Measurements from ENCODE around the gene PALLD.

GRCh38 chr4:168734703-168735678, 238.1 kb downstream of the PALLD start:
- TF ChIP-seq GATA2 (IDR thresholded peaks at IDR 0.05; ENCODE audit: low read depth, low read length) (no peak), GATA3 (IDR thresholded peaks at IDR 0.05; ENCODE audit: low read depth, low read length) (no peak)
